Measurements from ENCODE around the gene EFNB2. TPM values are rescaled to one million over a fixed set of nuclear protein-coding genes. Genes with fewer than 3 reads are reported as not detected.

EFNB2 gene
- total RNA-seq, 1 donor from 2014 or later, result 47.0 TPM

DNA sequence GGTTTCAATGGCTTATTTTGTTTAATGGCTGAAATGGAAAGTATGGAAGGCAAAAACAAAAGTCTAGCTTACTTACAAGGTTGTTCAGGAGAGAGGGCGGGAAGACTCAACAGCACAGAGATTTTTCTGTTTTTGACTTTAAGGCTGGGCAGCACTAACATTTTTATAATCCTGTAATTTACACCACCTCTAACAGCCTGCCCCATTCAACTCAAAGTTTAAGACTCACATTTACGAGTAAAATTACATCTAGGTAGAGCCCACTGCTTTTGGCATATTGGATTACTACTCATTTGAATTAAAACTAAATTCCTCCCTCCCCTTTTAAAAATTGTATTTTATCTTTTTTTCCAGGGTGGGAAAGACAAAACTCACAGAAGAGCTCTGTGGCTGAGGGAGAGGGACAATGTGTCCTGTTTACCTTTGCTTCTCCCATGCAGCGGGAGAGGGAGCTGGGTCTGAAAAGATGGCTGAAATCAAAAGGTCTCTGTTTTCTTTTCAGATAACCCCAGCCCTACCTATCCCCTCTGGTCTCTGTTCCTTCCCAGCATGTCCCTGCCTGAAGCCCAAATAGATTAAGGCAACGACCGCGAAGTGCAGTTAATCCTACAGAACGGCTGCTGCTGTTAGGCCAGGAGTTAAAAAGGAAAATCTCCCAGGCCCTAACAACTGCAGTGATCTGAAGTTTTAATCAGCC lies 6.6 kb downstream of the EFNB2 start:
- TF ChIP-seq, protein P1, sequence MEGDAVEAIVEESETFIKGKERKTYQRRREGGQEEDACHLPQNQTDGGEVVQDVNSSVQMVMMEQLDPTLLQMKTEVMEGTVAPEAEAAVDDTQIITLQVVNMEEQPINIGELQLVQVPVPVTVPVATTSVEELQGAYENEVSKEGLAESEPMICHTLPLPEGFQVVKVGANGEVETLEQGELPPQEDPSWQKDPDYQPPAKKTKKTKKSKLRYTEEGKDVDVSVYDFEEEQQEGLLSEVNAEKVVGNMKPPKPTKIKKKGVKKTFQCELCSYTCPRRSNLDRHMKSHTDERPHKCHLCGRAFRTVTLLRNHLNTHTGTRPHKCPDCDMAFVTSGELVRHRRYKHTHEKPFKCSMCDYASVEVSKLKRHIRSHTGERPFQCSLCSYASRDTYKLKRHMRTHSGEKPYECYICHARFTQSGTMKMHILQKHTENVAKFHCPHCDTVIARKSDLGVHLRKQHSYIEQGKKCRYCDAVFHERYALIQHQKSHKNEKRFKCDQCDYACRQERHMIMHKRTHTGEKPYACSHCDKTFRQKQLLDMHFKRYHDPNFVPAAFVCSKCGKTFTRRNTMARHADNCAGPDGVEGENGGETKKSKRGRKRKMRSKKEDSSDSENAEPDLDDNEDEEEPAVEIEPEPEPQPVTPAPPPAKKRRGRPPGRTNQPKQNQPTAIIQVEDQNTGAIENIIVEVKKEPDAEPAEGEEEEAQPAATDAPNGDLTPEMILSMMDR (IDR thresholded peaks at IDR 0.05), result no peak

DNA sequence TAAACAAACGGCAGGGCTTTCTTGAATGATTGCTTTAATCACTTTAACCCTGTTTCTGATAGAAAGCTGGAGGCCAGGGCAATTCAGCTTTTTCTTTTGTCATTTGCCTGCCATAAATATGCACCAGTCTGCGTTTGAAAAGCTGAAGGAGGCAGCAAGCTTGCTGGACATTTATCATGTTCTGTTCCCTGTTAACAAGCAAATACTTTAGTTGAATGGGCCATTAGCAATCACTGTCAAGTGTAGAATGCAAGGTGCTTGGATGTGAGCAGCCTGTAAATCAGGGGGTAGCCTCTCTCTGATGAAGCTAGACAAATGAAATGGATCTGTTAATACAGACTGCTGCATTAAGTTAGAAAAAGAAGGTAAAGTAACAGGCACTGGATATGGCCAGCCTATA lies 7.6 kb downstream of the EFNB2 start:
- peak overlapping the region; percentile 13 for H3K4me3 ChIP-seq
- TF ChIP-seq, protein P1 (IDR thresholded peaks at IDR 0.05), result no peak
- peak overlapping the region; percentile 51 for H3K27ac ChIP-seq

More for the DNA sequence above, 6.6 kb downstream of the EFNB2 start:
- DNase-seq (no peak), ATAC-seq (no peak)
- H3K36me3 ChIP-seq, result no peaks in the 10 kb centered on the region
- intact Hi-C loops (cut with DNase I), result no loop called here
- H3K27ac ChIP-seq, result no peak overlapping the region
- H3K4me3 ChIP-seq, result no peak overlapping the region
- H3K9me3 ChIP-seq, result no peaks in the 10 kb centered on the region
- peaks cover 57% of the 10 kb centered on the region for H3K4me1 ChIP-seq
- no peaks in the 10 kb centered on the region for H3K27me3 ChIP-seq (ENCODE audit: low read depth)

DNA sequence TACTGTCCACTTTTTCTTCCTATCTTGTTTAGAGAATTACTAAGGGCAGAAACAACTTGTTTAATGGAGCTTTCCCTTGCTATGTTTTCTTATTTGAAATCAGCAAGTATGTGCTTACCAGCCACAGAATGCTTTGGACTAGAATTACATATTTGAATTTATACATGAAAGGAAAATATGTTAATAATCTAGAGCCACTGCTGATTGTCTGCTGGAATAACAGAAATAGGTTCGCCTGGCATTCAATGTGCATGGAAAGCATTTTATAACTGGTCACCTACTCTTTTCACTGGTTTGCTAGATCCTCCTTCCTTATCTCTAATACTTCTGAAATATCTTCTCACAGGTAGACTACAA lies 8.0 kb downstream of the EFNB2 start:
- Histone ChIP-seq H3K4me3 (peak overlapping the region; percentile 13), H3K4me1 (peaks cover 55% of the 10 kb centered on the region), H3K27ac (peak overlapping the region; percentile 51)

More for the DNA sequence above, 7.6 kb downstream of the EFNB2 start:
- no peaks in the 10 kb centered on the region for H3K27me3 ChIP-seq (ENCODE audit: low read depth)
- no peaks in the 10 kb centered on the region for H3K9me3 ChIP-seq
- H3K36me3 ChIP-seq, result no peaks in the 10 kb centered on the region
- H3K4me1 ChIP-seq, result peaks cover 59% of the 10 kb centered on the region
- intact Hi-C loops (cut with DNase I), result no loop called here
- DNase-seq (no peak), ATAC-seq (no peak)

GRCh38 chr13:106526738-106527444 lies 8.6 kb downstream of the EFNB2 start:
- H3K4me1 ChIP-seq, result peaks cover 59% of the 10 kb centered on the region
- H3K27me3 ChIP-seq (ENCODE audit: low read depth), result no peaks in the 10 kb centered on the region
- H3K36me3 ChIP-seq, result no peaks in the 10 kb centered on the region
- DNase-seq (no peak), ATAC-seq (peak; percentile 78 to 89)
- TF ChIP-seq, protein P1 (IDR thresholded peaks at IDR 0.05), result no peak
- intact Hi-C loops (cut with DNase I), result no loop called here
- no peaks in the 10 kb centered on the region for H3K9me3 ChIP-seq
- peak overlapping the region; percentile 13 for H3K4me3 ChIP-seq
- H3K27ac ChIP-seq, result peak overlapping the region; percentile 51

More for the DNA sequence above, 8.0 kb downstream of the EFNB2 start:
- ATAC-seq (no peak), DNase-seq (no peak)
- TF ChIP-seq, protein P1 (IDR thresholded peaks at IDR 0.05), result no peak
- intact Hi-C loops (cut with DNase I), result no loop called here
- Histone ChIP-seq H3K9me3 (no peaks in the 10 kb centered on the region), H3K27me3 (ENCODE audit: low read depth) (no peaks in the 10 kb centered on the region), H3K36me3 (no peaks in the 10 kb centered on the region)

DNA sequence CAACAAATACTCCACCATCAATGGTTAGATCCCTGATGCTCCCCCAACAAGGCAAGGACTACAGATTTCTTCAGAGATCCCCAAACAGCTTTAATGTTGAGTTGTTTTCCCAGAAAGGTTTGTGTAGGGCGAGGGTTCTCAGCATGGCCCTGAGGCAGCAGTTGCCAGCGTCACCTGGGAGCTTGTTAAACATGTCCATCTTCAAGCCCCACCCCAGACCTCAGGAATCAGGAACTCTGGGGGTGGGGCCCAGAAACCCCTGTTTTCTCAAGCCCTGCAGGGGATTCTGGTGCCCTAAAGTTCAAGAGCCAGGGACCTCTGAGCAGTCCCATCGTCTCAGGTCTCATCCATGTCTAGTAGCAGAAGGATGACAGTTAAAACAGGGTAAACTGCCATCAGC lies 9.6 kb downstream of the EFNB2 start:
- Histone ChIP-seq H3K36me3 (no peaks in the 10 kb centered on the region), H3K4me1 (peaks cover 64% of the 10 kb centered on the region), H3K4me3 (no peak overlapping the region), H3K27me3 (ENCODE audit: low read depth) (no peaks in the 10 kb centered on the region), H3K9me3 (no peaks in the 10 kb centered on the region), H3K27ac (peak overlapping the region; percentile 51)
- TF ChIP-seq, protein P1 (IDR thresholded peaks at IDR 0.05), result no peak
- no peak for ATAC-seq
- intact Hi-C loops (cut with DNase I), result no loop called here
- DNase-seq, result no peak
